Activated CD4-positive, CD25-positive, alpha-beta regulatory T cell (primary cell): ENCODE measurements around the gene KDM2B.
"Not testable (repeated sequence)": the region's sequence is repeated elsewhere in the genome, so short reads cannot be mapped to it uniquely, and the experiment has no call there.

Source experiments
- DNase-seq, 4 experiments: peaks; one replicate each; lab custom pipeline; 2025; lab: John Stamatoyannopoulos, UW

Gene KDM2B

GRCh38 chr12:121503395-121503794 lies 77.4 kb downstream of the KDM2B start:
- DNase-seq = no peak

GRCh38 chr12:121501946-121502345 lies 78.9 kb downstream of the KDM2B start:
- no peak for DNase-seq

- DNase-seq = peak; percentile 52 to 68 (median 55)
These were observed 80.7 kb downstream of the KDM2B start for GRCh38 chr12:121499929-121500793.

GRCh38 chr12:121495746-121496145 lies 85.1 kb downstream of the KDM2B start:
- no peak for DNase-seq

- peak; percentile 18 to 63 (median 30) for DNase-seq
These were observed 86.6 kb downstream of the KDM2B start for GRCh38 chr12:121494093-121494787.

GRCh38 chr12:121490401-121491281 lies 90.2 kb downstream of the KDM2B start:
- no peak for DNase-seq

- no peak for DNase-seq
These were observed 90.9 kb downstream of the KDM2B start for GRCh38 chr12:121489874-121490273.

GRCh38 chr12:121484967-121485366 lies 95.9 kb downstream of the KDM2B start:
- no peak for DNase-seq

GRCh38 chr12:121484564-121484963 lies 96.3 kb downstream of the KDM2B start:
- DNase-seq = not testable (repeated sequence)

GRCh38 chr12:121483949-121484348 lies 96.9 kb downstream of the KDM2B start:
- DNase-seq = no peak

GRCh38 chr12:121476477-121476876 lies 104.3 kb downstream of the KDM2B start:
- no peak for DNase-seq

- no peak for DNase-seq
These were observed 105.5 kb downstream of the KDM2B start for GRCh38 chr12:121475279-121475678.

- no peak for DNase-seq
These were observed 108.5 kb downstream of the KDM2B start for GRCh38 chr12:121472150-121472905.

- no peak for DNase-seq
These were observed 110.1 kb downstream of the KDM2B start for GRCh38 chr12:121470751-121471150.

- DNase-seq = no peak
These were observed 112.4 kb downstream of the KDM2B start for GRCh38 chr12:121468499-121468801.

- no peak for DNase-seq
These were observed 113.0 kb downstream of the KDM2B start for GRCh38 chr12:121467638-121468498.

- DNase-seq = peak; percentile 77 to 85 (median 80)
These were observed 113.8 kb downstream of the KDM2B start for GRCh38 chr12:121466794-121467637.

- DNase-seq = peak in 2 of 4 experiments; percentile 26 to 27
These were observed 114.7 kb downstream of the KDM2B start for GRCh38 chr12:121465921-121466793.

GRCh38 chr12:121464331-121464730 lies 116.5 kb downstream of the KDM2B start:
- no peak for DNase-seq
